Endothelial cell of umbilical vein (primary cell): ENCODE results near the gene IYD. TPM values are rescaled to one million over a fixed set of nuclear protein-coding genes. Genes with fewer than 3 reads are reported as not detected.

Source experiments
- polyA plus RNA-seq, 4 experiments: library from polyadenylated mRNA; depleted of rRNA in 3 of 4; stranded (reverse) in 3 of 4; unstranded in 1 of 4; fragments of >200 nt; gene quantifications; 2 replicates each; pipeline versions ENCODE4 v1.2.1 to v1.2.3, GENCODE V29; 2011 to 2012; ENCODE audit warnings: missing spikeins in 1 of 4
- small RNA-seq: library from RNA; depleted of rRNA; stranded (forward); fragments of <200 nt; gene quantifications from one replicate; pipeline ENCODE3, GENCODE V24; 2012; ENCODE audit warnings: low replicate concordance, low read depth; ENCODE audit not compliant: insufficient read depth, insufficient read length
- total RNA-seq: library from RNA; stranded (reverse); gene quantifications from 2 replicates; pipeline ENCODE4 v1.2.3, GENCODE V29; 2021

Gene IYD
- total and polyA plus RNA-seq, 2 donors (not counting 3 experiments of a cell fraction or from before 2014, with no cell fraction given), result not detected

Small RNA genes within 50 kb of the gene (small RNA-seq; reads per million reads assigned to genes)
- 0.88 reads per million for gene RNU4-7P

Other genes with a start within 250 kb of the IYD start
- gene PPP1R14C, start 226.0 kb upstream of the IYD start, total RNA-seq, result not detected in 2 replicates
- gene PPP1R14C, start 226.0 kb upstream of the IYD start, polyA plus RNA-seq, result not detected in 2 replicates
- 49.7 and 62.5 TPM in 2 replicates for gene PLEKHG1, start 230.9 kb downstream of the IYD start, total RNA-seq
- 7.8 and 8.8 TPM in 2 replicates for gene PLEKHG1, start 230.9 kb downstream of the IYD start, polyA plus RNA-seq